Sigmoid colon (tissue), 7 donors: Measurements from ENCODE around the gene B3GNT3. TPM values are rescaled to one million over a fixed set of nuclear protein-coding genes. Genes with fewer than 3 reads are reported as not detected.

Source experiments
- DNase-seq: peaks from one replicate; pipeline ENCODE4 v3.0.0-alpha.2; 2019
- H3K27ac ChIP-seq, 4 donors: fragments of 200-600 bp; sonication (generic); one replicate each; pipeline ENCODE4 v1.5.1; 2016 to 2019; ENCODE audit warnings: mild to moderate bottlenecking in 1 of 4
- H3K27me3 ChIP-seq, 3 donors: fragments of 200-600 bp; sonication (generic); one replicate each; pipeline ENCODE4 v1.5.1; 2019; ENCODE audit warnings: mild to moderate bottlenecking in 1 of 3
- H3K36me3 ChIP-seq, 4 donors: fragments of 200-600 bp; sonication (generic); one replicate each; pipeline ENCODE4 v1.5.1; 2016 to 2019
- H3K4me1 ChIP-seq, 4 donors: fragments of 200-600 bp; sonication (generic); one replicate each; pipeline ENCODE4 v1.5.1; 2017 to 2019
- H3K4me3 ChIP-seq, 4 donors: fragments of 200-600 bp; sonication (generic); one replicate each; pipeline ENCODE4 v1.5.1; 2017 to 2019; ENCODE audit warnings: mild to moderate bottlenecking in 2 of 4, moderate library complexity in 1 of 4
- H3K9me3 ChIP-seq, 4 donors: fragments of 200-600 bp in 3 of 4; sonication (generic) in 3 of 4; one replicate each; pipeline versions ENCODE4 v1.5.1 to v1.6.1; 2013 to 2019
- CTCF ChIP-seq, 4 experiments: fragments of 450-650 bp in 3 of 4; fragments of 200-600 bp in 1 of 4; IDR thresholded peaks; one replicate each; pipeline ENCODE4 v1.5.1; 2016 to 2019; ENCODE audit warnings: antibody characterized with exemption in 4 of 4, mild to moderate bottlenecking in 3 of 4, moderate library complexity in 2 of 4
- EP300 ChIP-seq, 4 donors: sonication (generic); formaldehyde crosslinking; IDR thresholded peaks; one replicate each; pipeline ENCODE4 v1.6.1; 2017; ENCODE audit warnings: antibody characterized with exemption in 4 of 4
- POLR2A ChIP-seq, 2 donors: fragments of 450-650 bp; IDR thresholded peaks; one replicate each; pipeline ENCODE4 v1.6.1; 2016; ENCODE audit warnings: antibody characterized with exemption in 2 of 2, mild to moderate bottlenecking in 2 of 2, moderate library complexity in 2 of 2
- POLR2AphosphoS5 ChIP-seq, 4 donors: sonication (generic); formaldehyde crosslinking; IDR thresholded peaks; one replicate each; pipeline ENCODE4 v1.6.1; 2017; ENCODE audit warnings: antibody characterized with exemption in 4 of 4
- WGBS, 2 donors: extraction: QIAGEN DNeasy Blood & Tissue Kit; methylation state at CpG; one replicate each; pipeline ENCODE4 v1.1.7; 2013; 5-methylcytosine and 5-hydroxymethylcytosine counted together
- intact Hi-C: fragments of 100-400 bp; cut with DNase I; formaldehyde crosslinking; loops from one replicate; pipeline ENCODE4 v1.15.1; 2023
- polyA plus RNA-seq, 3 donors: library from polyadenylated mRNA; stranded (reverse); fragments of 200-250 nt; gene quantifications; one replicate each; pipeline ENCODE4 v1.2.3, GENCODE V29; 2013
- total RNA-seq, 4 donors: library from RNA; depleted of rRNA; stranded (reverse); fragments of >200 nt; gene quantifications; one replicate each; pipeline ENCODE4 v1.1.0, GENCODE V29; 2016
- donor health status: healthy with polysubstance abuse.
- donor health status: Bipolar disorder and iron deficiency.
- donor health status: healthy.

Gene B3GNT3
- total and polyA plus RNA-seq, 7 donors = 0.55 to 72.3 (median 27.9) TPM; not detected in 3

GRCh38 chr19:17758515-17758914 lies 36.4 kb upstream of the B3GNT3 start:
- Histone ChIP-seq H3K4me3 (no peak overlapping the region), H3K27ac (no peak overlapping the region), H3K36me3 (no peaks in the 10 kb centered on the region), H3K4me1 (peaks cover 0 to 16% (median 7%) of the 10 kb centered on the region in 4 donors), H3K27me3 (no peaks in the 10 kb centered on the region), H3K9me3 (no peaks in the 10 kb centered on the region)
- TF ChIP-seq EP300 (IDR thresholded peaks at IDR 0.05) (no peak), POLR2AphosphoS5 (IDR thresholded peaks at IDR 0.05) (no peak), POLR2A (IDR thresholded peaks at IDR 0.05) (no peak), CTCF (IDR thresholded peaks at IDR 0.05) (no peak)
- intact Hi-C loops = no loop called here
- WGBS, 2 donors = 48 to 76% methylated on average over 5 of the region's 5 CpGs
- no peak for DNase-seq

GRCh38 chr19:17761148-17761547 lies 33.8 kb upstream of the B3GNT3 start:
- no peak overlapping the region for H3K27ac ChIP-seq
- no peak for DNase-seq
- H3K27me3 ChIP-seq = no peaks in the 10 kb centered on the region
- peaks cover 0 to 10% (median 7%) of the 10 kb centered on the region in 4 donors for H3K4me1 ChIP-seq
- intact Hi-C loops = no loop called here
- TF ChIP-seq POLR2AphosphoS5 (IDR thresholded peaks at IDR 0.05) (no peak), EP300 (IDR thresholded peaks at IDR 0.05) (no peak), CTCF (IDR thresholded peaks at IDR 0.05) (no peak), POLR2A (IDR thresholded peaks at IDR 0.05) (no peak)
- WGBS, 2 donors = 64 to 82% methylated on average over 4 of the region's 4 CpGs
- no peak overlapping the region for H3K4me3 ChIP-seq
- H3K36me3 ChIP-seq = no peaks in the 10 kb centered on the region
- H3K9me3 ChIP-seq = no peaks in the 10 kb centered on the region

GRCh38 chr19:17762505-17763229 lies 32.3 kb upstream of the B3GNT3 start:
- TF ChIP-seq POLR2A (IDR thresholded peaks at IDR 0.05) (no peak), CTCF (IDR thresholded peaks at IDR 0.05) (no peak), EP300 (IDR thresholded peaks at IDR 0.05) (no peak), POLR2AphosphoS5 (IDR thresholded peaks at IDR 0.05) (no peak)
- 68 to 80% methylated on average over 17 of the region's 17 CpGs for WGBS, 2 donors
- intact Hi-C loops = no loop called here

GRCh38 chr19:17764348-17764747 lies 30.6 kb upstream of the B3GNT3 start:
- no peak for DNase-seq
- Histone ChIP-seq H3K4me3 (no peak overlapping the region), H3K36me3 (no peaks in the 10 kb centered on the region), H3K4me1 (peaks cover 0 to 10% (median 6%) of the 10 kb centered on the region in 4 donors), H3K27ac (no peak overlapping the region), H3K27me3 (peaks cover 0 to 7% (median 0%) of the 10 kb centered on the region in 3 donors), H3K9me3 (no peaks in the 10 kb centered on the region)
- 87 to 95% methylated on average over 7 of the region's 7 CpGs for WGBS, 2 donors
- TF ChIP-seq POLR2A (IDR thresholded peaks at IDR 0.05) (no peak), POLR2AphosphoS5 (IDR thresholded peaks at IDR 0.05) (no peak), CTCF (IDR thresholded peaks at IDR 0.05) (no peak), EP300 (IDR thresholded peaks at IDR 0.05) (no peak)
- intact Hi-C loops = no loop called here

More at GRCh38 chr19:17762505-17763229, 32.3 kb upstream of the B3GNT3 start:
- no peak overlapping the region for H3K4me3 ChIP-seq
- H3K9me3 ChIP-seq = no peaks in the 10 kb centered on the region
- peaks cover 0 to 7% (median 0%) of the 10 kb centered on the region in 3 donors for H3K27me3 ChIP-seq
- H3K36me3 ChIP-seq = no peaks in the 10 kb centered on the region
- H3K27ac ChIP-seq = no peak overlapping the region
- H3K4me1 ChIP-seq = peaks cover 0 to 10% (median 6%) of the 10 kb centered on the region in 4 donors
- no peak for DNase-seq
